Activated T-cell treated with anti-CD3 and anti-CD28 coated beads, Interleukin-2, amount 50 U/mL, for 24 hours (primary cell): ENCODE measurements around the gene SIGLEC7.

Experiments
- DNase-seq: peaks from one replicate; pipeline ENCODE4 v3.0.0-alpha.2; 2020
- H3K27ac Mint-ChIP-seq: 2 replicates; pipeline ENCODE4 v1.8.0; 2020; ENCODE audit warnings: mild to moderate bottlenecking, mixed read lengths
- H3K27me3 Mint-ChIP-seq: 2 replicates; pipeline ENCODE4 v1.8.0; 2020; ENCODE audit warnings: mixed read lengths
- H3K36me3 Mint-ChIP-seq: 2 replicates; pipeline ENCODE4 v1.8.0; 2020; ENCODE audit warnings: low read depth, mixed read lengths
- H3K4me1 Mint-ChIP-seq: 2 replicates; pipeline ENCODE4 v1.8.0; 2020; ENCODE audit warnings: low read depth, mixed read lengths
- H3K4me3 Mint-ChIP-seq: 2 replicates; pipeline ENCODE4 v1.8.0; 2020; ENCODE audit warnings: mild to moderate bottlenecking, moderate library complexity, mixed read lengths
- H3K9me3 Mint-ChIP-seq: 2 replicates; pipeline ENCODE4 v1.8.0; 2020; ENCODE audit warnings: mixed read lengths

Gene SIGLEC7

GRCh38 chr19:51185069-51185867 is 43.2 kb downstream of the SIGLEC7 start:
- H3K27ac Mint-ChIP-seq, result no peak overlapping the region
- H3K4me3 Mint-ChIP-seq, result no peak overlapping the region
- DNase-seq, result no peak
- H3K27me3 Mint-ChIP-seq, result peaks cover 36% of the 10 kb centered on the region
- no peaks in the 10 kb centered on the region for H3K36me3 Mint-ChIP-seq
- H3K9me3 Mint-ChIP-seq, result no peaks in the 10 kb centered on the region
- H3K4me1 Mint-ChIP-seq, result no peaks in the 10 kb centered on the region

- H3K4me3 Mint-ChIP-seq, result no peak overlapping the region
- H3K36me3 Mint-ChIP-seq, result no peaks in the 10 kb centered on the region
- no peak overlapping the region for H3K27ac Mint-ChIP-seq
Observed at GRCh38 chr19:51185868-51186215, 43.7 kb downstream of the SIGLEC7 start.

GRCh38 chr19:51186323-51186722 is 44.2 kb downstream of the SIGLEC7 start:
- Mint-ChIP-seq H3K27ac (no peak overlapping the region), H3K27me3 (peaks cover 36% of the 10 kb centered on the region), H3K36me3 (no peaks in the 10 kb centered on the region), H3K4me3 (no peak overlapping the region), H3K4me1 (no peaks in the 10 kb centered on the region), H3K9me3 (no peaks in the 10 kb centered on the region)
- no peak for DNase-seq

More at GRCh38 chr19:51185868-51186215, 43.7 kb downstream of the SIGLEC7 start:
- no peak for DNase-seq
- Mint-ChIP-seq H3K27me3 (peaks cover 36% of the 10 kb centered on the region), H3K4me1 (no peaks in the 10 kb centered on the region), H3K9me3 (no peaks in the 10 kb centered on the region)

- H3K36me3 Mint-ChIP-seq, result no peaks in the 10 kb centered on the region
- H3K4me1 Mint-ChIP-seq, result no peaks in the 10 kb centered on the region
- H3K27me3 Mint-ChIP-seq, result peaks cover 33% of the 10 kb centered on the region
- no peaks in the 10 kb centered on the region for H3K9me3 Mint-ChIP-seq
- H3K4me3 Mint-ChIP-seq, result no peak overlapping the region
- no peak for DNase-seq
- no peak overlapping the region for H3K27ac Mint-ChIP-seq
Observed at GRCh38 chr19:51187395-51188226, 45.5 kb downstream of the SIGLEC7 start.

- Mint-ChIP-seq H3K4me3 (no peak overlapping the region), H3K9me3 (no peaks in the 10 kb centered on the region), H3K27me3 (peaks cover 30% of the 10 kb centered on the region), H3K4me1 (no peaks in the 10 kb centered on the region), H3K36me3 (no peaks in the 10 kb centered on the region), H3K27ac (no peak overlapping the region)
- no peak for DNase-seq
Observed at GRCh38 chr19:51188227-51188559, 46.1 kb downstream of the SIGLEC7 start.

GRCh38 chr19:51192689-51193088 is 50.6 kb downstream of the SIGLEC7 start:
- H3K4me1 Mint-ChIP-seq, result peaks cover 15% of the 10 kb centered on the region
- H3K36me3 Mint-ChIP-seq, result no peaks in the 10 kb centered on the region
- no peaks in the 10 kb centered on the region for H3K27me3 Mint-ChIP-seq
- no peak overlapping the region for H3K27ac Mint-ChIP-seq
- no peak for DNase-seq
- H3K9me3 Mint-ChIP-seq, result no peaks in the 10 kb centered on the region
- no peak overlapping the region for H3K4me3 Mint-ChIP-seq

- no peaks in the 10 kb centered on the region for H3K36me3 Mint-ChIP-seq
- H3K9me3 Mint-ChIP-seq, result no peaks in the 10 kb centered on the region
- H3K27ac Mint-ChIP-seq, result no peak overlapping the region
- H3K4me3 Mint-ChIP-seq, result no peak overlapping the region
- DNase-seq, result no peak
- H3K27me3 Mint-ChIP-seq, result peaks cover under 1% of the 10 kb centered on the region
- H3K4me1 Mint-ChIP-seq, result peaks cover 15% of the 10 kb centered on the region
Observed at GRCh38 chr19:51194527-51195315, 52.6 kb downstream of the SIGLEC7 start.

- no peak overlapping the region for H3K4me3 Mint-ChIP-seq
- peaks cover 6% of the 10 kb centered on the region for H3K27me3 Mint-ChIP-seq
- H3K9me3 Mint-ChIP-seq, result no peaks in the 10 kb centered on the region
- no peak for DNase-seq
- peaks cover 15% of the 10 kb centered on the region for H3K4me1 Mint-ChIP-seq
- no peak overlapping the region for H3K27ac Mint-ChIP-seq
- no peaks in the 10 kb centered on the region for H3K36me3 Mint-ChIP-seq
Observed at GRCh38 chr19:51195316-51195586, 53.1 kb downstream of the SIGLEC7 start.

GRCh38 chr19:51195616-51196015 is 53.5 kb downstream of the SIGLEC7 start:
- Mint-ChIP-seq H3K27me3 (peaks cover 10% of the 10 kb centered on the region), H3K4me3 (no peak overlapping the region), H3K4me1 (peaks cover 15% of the 10 kb centered on the region), H3K36me3 (no peaks in the 10 kb centered on the region), H3K27ac (no peak overlapping the region), H3K9me3 (no peaks in the 10 kb centered on the region)
- no peak for DNase-seq

- H3K4me3 Mint-ChIP-seq, result no peak overlapping the region
- H3K4me1 Mint-ChIP-seq, result peaks cover 15% of the 10 kb centered on the region
- no peaks in the 10 kb centered on the region for H3K9me3 Mint-ChIP-seq
- H3K27ac Mint-ChIP-seq, result no peak overlapping the region
- DNase-seq, result no peak
- H3K27me3 Mint-ChIP-seq, result peaks cover 15% of the 10 kb centered on the region
- H3K36me3 Mint-ChIP-seq, result no peaks in the 10 kb centered on the region
Observed at GRCh38 chr19:51196181-51196580, 54.1 kb downstream of the SIGLEC7 start.

- Mint-ChIP-seq H3K4me3 (no peak overlapping the region), H3K27ac (no peak overlapping the region), H3K27me3 (peaks cover 30% of the 10 kb centered on the region), H3K36me3 (no peaks in the 10 kb centered on the region), H3K4me1 (peaks cover 15% of the 10 kb centered on the region), H3K9me3 (no peaks in the 10 kb centered on the region)
- DNase-seq, result no peak
Observed at GRCh38 chr19:51198641-51199040, 56.5 kb downstream of the SIGLEC7 start.

- H3K27ac Mint-ChIP-seq, result no peak overlapping the region
- H3K36me3 Mint-ChIP-seq, result no peaks in the 10 kb centered on the region
- H3K4me1 Mint-ChIP-seq, result peaks cover 1% of the 10 kb centered on the region
- DNase-seq, result no peak
- no peaks in the 10 kb centered on the region for H3K9me3 Mint-ChIP-seq
- peaks cover 35% of the 10 kb centered on the region for H3K27me3 Mint-ChIP-seq
- H3K4me3 Mint-ChIP-seq, result no peak overlapping the region
Observed at GRCh38 chr19:51200071-51200666, 58.1 kb downstream of the SIGLEC7 start.

- Mint-ChIP-seq H3K4me1 (no peaks in the 10 kb centered on the region), H3K9me3 (no peaks in the 10 kb centered on the region), H3K27me3 (peaks cover 39% of the 10 kb centered on the region), H3K27ac (no peak overlapping the region), H3K36me3 (no peaks in the 10 kb centered on the region), H3K4me3 (no peak overlapping the region)
- no peak for DNase-seq
Observed at GRCh38 chr19:51201712-51202111, 59.6 kb downstream of the SIGLEC7 start.
